DND-41 (cell line): Measurements from ENCODE around the gene DHPS.

Source experiments
- ATAC-seq: fragments of 200-7000 bp; cut with Tn5 transposase; 3 replicates; pipeline ENCODE4 v1.9.1; 2021; ENCODE audit warnings: low read depth; ENCODE audit not compliant: insufficient read depth
- DNase-seq: peaks from one replicate; pipeline ENCODE4 v3.0.0-alpha.2; 2020
- H2AFZ ChIP-seq: 2 replicates; pipeline ENCODE4 v1.6.0; 2012; ENCODE audit warnings: low read depth, low read length
- H3K27ac ChIP-seq: 2 replicates; pipeline ENCODE4 v1.5.1; 2012; ENCODE audit warnings: low read length, inconsistent platforms
- H3K27me3 ChIP-seq: fragments of 200-600 bp; sonication (generic); 2 replicates; pipeline ENCODE4 v1.6.0; 2012; ENCODE audit warnings: low read length, mild to moderate bottlenecking, inconsistent platforms; ENCODE audit not compliant: insufficient read depth, poor library complexity
- H3K36me3 ChIP-seq: 2 replicates; pipeline ENCODE4 v1.5.1; 2012; ENCODE audit warnings: low read length, inconsistent platforms; ENCODE audit not compliant: insufficient read depth
- H3K4me1 ChIP-seq: 2 replicates; pipeline ENCODE4 v1.5.1; 2012; ENCODE audit warnings: mild to moderate bottlenecking, low read length; ENCODE audit not compliant: insufficient read depth
- H3K4me2 ChIP-seq: 2 replicates; pipeline ENCODE4 v1.6.0; 2012; ENCODE audit warnings: mild to moderate bottlenecking, moderate library complexity, low read length, inconsistent platforms; ENCODE audit not compliant: insufficient read depth
- H3K4me3 ChIP-seq, 2 experiments: fragments of 200-600 bp in 1 of 2; shearing (Covaris generic) in 1 of 2; 2 replicates each; pipeline ENCODE4 v1.5.1; 2012 to 2016; ENCODE audit warnings: inconsistent platforms in 2 of 2, low read length in 2 of 2, mild to moderate bottlenecking in 2 of 2, low read depth in 1 of 2, moderate library complexity in 1 of 2
- H3K79me2 ChIP-seq: 2 replicates; pipeline ENCODE4 v1.6.0; 2012; ENCODE audit warnings: low read length, inconsistent platforms; ENCODE audit not compliant: insufficient read depth
- H3K9ac ChIP-seq: 2 replicates; pipeline ENCODE4 v1.6.0; 2012; ENCODE audit warnings: low read depth, mild to moderate bottlenecking, inconsistent platforms, low read length, moderate library complexity
- H3K9me3 ChIP-seq: 2 replicates; pipeline ENCODE4 v1.5.1; 2012; ENCODE audit warnings: low read length, moderate library complexity, mild to moderate bottlenecking, inconsistent platforms; ENCODE audit not compliant: insufficient read depth, severe bottlenecking
- H4K20me1 ChIP-seq: 2 replicates; pipeline ENCODE4 v1.6.0; 2012; ENCODE audit warnings: low read length; ENCODE audit not compliant: insufficient read depth
- EZH2 ChIP-seq: IDR thresholded peaks from 3 replicates; pipeline ENCODE4 v1.6.1; 2012; ENCODE audit warnings: borderline replicate concordance, low read depth, mild to moderate bottlenecking, moderate library complexity, low read length, inconsistent platforms; ENCODE audit not compliant: severe bottlenecking
- TF ChIP-seq, protein P1 (sequence below): IDR thresholded peaks from 2 replicates; pipeline ENCODE4 v1.5.1; 2012; ENCODE audit warnings: borderline replicate concordance, low read length, moderate library complexity, mild to moderate bottlenecking; ENCODE audit not compliant: poor library complexity, severe bottlenecking; ENCODE audit errors: extremely low read depth

The DHPS gene

DNA sequence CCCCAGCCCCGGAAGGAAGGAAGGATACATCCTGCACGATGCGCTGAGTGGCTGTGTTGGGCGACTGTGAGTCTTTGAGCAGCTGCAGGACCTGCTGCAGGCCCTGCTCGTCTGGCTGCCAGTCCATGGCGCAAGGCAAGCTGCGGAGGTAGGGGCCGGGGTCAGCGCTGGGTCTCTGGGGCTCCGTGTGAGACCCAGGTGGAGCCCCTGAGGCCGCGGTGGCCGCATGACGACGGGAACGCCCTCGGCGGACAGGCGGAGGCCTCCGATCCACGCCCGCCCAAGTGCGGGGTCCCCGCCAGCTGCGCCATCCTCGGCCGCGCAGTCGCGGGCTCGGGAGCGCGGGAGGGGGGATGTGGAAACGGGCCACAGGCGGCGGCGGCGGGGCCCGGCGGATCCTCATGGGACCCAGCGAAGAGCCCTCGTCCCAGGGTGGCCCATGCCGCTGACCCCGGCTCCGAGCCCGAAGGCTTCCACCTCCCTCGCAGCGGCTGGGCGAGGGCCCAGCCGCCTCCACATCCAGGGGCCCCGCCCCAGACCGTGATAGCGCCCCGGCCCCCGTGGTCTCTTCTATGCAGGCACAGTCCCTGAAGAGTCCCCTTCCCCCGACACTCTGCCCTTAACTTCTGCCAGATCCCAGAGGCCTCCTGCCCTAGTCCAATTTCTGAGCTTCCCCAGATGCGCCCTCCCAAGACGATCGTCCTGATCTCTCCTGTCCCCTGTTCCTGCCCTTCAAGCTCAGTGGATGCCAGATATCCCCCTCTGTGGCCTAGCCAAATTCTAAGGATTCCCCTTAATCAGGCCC is 39.4 kb upstream of the DHPS start:
- Histone ChIP-seq H4K20me1 (peaks cover 42% of the 10 kb centered on the region), H3K9me3 (no peaks in the 10 kb centered on the region), H3K27me3 (no peaks in the 10 kb centered on the region), H3K36me3 (peaks cover 53% of the 10 kb centered on the region), H3K4me3 (peak overlapping the region; percentile 50 to 71; a peak in 3 of 4 replicates), H2AFZ (no peak overlapping the region), H3K4me1 (peaks cover 32% of the 10 kb centered on the region), H3K27ac (peak overlapping the region; percentile 92), H3K79me2 (peaks cover 84% of the 10 kb centered on the region), H3K4me2 (peak overlapping the region; percentile 97), H3K9ac (peak overlapping the region; percentile 73)
- TF ChIP-seq EZH2 = no peak
- TF ChIP-seq, protein P1, sequence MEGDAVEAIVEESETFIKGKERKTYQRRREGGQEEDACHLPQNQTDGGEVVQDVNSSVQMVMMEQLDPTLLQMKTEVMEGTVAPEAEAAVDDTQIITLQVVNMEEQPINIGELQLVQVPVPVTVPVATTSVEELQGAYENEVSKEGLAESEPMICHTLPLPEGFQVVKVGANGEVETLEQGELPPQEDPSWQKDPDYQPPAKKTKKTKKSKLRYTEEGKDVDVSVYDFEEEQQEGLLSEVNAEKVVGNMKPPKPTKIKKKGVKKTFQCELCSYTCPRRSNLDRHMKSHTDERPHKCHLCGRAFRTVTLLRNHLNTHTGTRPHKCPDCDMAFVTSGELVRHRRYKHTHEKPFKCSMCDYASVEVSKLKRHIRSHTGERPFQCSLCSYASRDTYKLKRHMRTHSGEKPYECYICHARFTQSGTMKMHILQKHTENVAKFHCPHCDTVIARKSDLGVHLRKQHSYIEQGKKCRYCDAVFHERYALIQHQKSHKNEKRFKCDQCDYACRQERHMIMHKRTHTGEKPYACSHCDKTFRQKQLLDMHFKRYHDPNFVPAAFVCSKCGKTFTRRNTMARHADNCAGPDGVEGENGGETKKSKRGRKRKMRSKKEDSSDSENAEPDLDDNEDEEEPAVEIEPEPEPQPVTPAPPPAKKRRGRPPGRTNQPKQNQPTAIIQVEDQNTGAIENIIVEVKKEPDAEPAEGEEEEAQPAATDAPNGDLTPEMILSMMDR = no peak
- no peak for DNase-seq
- ATAC-seq = no peak

DNA sequence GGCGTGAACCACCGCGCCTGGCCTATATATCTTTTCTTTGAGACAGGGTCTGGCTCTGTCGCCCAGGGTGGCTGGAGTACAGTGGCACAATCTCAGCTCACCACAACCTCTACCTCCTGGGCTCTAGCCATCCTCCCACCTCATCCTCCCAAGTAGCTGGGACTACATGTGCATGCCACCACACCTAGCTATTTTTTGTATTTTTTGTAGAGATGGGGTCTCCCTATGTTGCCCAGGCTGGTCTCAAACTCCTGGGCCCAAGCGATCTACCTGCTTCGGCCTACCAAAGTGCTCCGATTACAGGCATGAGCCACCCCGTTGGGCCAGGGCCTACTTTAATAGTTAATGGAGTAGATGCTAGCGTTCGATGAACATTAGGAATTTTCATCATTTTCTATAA is 38.6 kb upstream of the DHPS start:
- Histone ChIP-seq H3K4me2 (peak overlapping the region; percentile 97; the same call in 1 of the 2 replicates), H4K20me1 (peaks cover 49% of the 10 kb centered on the region), H3K27ac (no peak overlapping the region), H3K79me2 (peaks cover 91% of the 10 kb centered on the region), H3K4me1 (peaks cover 32% of the 10 kb centered on the region), H3K36me3 (peaks cover 60% of the 10 kb centered on the region), H3K4me3 (peak overlapping the region in 1 of 2 experiments; percentile 71; a peak in 1 of 4 replicates), H2AFZ (no peak overlapping the region), H3K9me3 (no peaks in the 10 kb centered on the region), H3K27me3 (no peaks in the 10 kb centered on the region), H3K9ac (peak overlapping the region; percentile 73)
- ATAC-seq (no peak), DNase-seq (no peak)
- TF ChIP-seq EZH2 = no peak
- TF ChIP-seq, protein P1 = no peak

DNA sequence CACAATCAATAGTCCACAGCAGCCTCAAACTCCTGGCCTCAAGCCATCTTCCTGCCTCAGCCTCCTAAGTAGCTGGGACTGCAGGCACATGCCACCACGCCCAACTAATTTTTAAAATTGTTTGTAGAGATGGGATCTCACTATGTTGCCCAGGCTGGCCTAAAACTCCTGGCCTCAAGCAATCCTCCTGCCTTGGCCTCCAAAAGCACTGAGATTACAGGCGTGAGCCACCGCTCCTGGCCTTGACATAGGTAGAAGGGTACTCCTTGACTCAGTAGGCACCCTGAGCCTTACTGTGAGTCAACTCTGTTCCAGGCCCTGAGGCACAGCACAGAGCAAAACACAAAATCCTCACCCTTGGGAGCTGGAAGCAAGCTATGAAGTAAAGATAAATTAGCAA is 34.2 kb upstream of the DHPS start:
- no peak for DNase-seq
- no peak overlapping the region for H3K4me2 ChIP-seq
- H3K36me3 ChIP-seq = peaks cover 90% of the 10 kb centered on the region
- no peak for ATAC-seq
- H3K9me3 ChIP-seq = no peaks in the 10 kb centered on the region
- no peak overlapping the region for H3K4me3 ChIP-seq
- no peak for TF ChIP-seq EZH2
- TF ChIP-seq, protein P1 = no peak
- H3K79me2 ChIP-seq = peaks cover 69% of the 10 kb centered on the region
- no peak overlapping the region for H3K27ac ChIP-seq
- H3K27me3 ChIP-seq = no peaks in the 10 kb centered on the region
- H3K4me1 ChIP-seq = peaks cover 8% of the 10 kb centered on the region
- no peak overlapping the region for H2AFZ ChIP-seq
- H3K9ac ChIP-seq = no peak overlapping the region
- peaks cover 61% of the 10 kb centered on the region for H4K20me1 ChIP-seq
